ENCODE data around the gene SUMF1.

Gene SUMF1

DNA sequence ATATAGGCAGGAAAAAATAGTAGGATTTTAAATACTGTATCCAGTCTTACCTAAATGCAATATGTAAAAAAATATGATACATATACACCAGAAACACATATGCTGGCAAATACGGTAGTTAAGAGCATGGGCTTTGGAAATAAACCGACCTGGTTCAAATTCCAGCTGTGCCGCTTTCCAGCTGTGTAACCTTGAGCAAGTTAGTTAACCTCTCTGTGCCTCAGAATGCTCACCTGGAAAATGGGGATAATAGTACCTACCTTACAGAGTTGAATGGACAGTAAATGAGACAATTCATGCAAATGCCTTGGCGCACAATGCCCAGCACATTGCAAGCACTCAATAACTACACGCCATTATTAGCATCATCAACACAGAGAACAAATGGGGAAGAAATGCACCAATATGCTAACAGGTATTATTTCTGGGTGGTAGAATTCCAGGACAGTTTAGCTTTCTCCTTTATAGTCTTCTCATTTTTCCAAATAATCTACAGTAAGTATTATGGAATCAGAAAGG, 50.6 kb downstream of the SUMF1 start:
- no peak for DNase-seq (ENCODE audit: low read depth in 3 of 3)

DNA sequence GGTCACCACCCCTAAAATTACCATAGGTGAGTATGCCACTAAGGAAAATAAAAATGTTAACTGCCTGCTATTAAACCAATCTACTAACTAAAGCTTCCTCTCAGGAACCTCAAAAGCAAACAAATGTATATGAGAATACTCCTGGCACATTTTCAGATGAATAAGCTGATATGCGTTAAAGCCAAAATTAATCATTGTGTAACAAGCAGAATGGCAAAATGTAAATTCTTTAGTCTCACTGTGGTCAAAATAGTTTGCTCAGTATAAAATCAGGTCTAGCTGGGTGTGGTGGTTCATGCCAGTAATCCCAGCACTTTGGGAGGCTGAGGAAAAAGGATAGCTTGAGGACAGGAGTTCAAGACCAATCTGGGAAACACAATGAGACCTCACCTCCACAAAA, 53.6 kb downstream of the SUMF1 start:
- no peak for DNase-seq (ENCODE audit: low read depth in 3 of 3)

DNA sequence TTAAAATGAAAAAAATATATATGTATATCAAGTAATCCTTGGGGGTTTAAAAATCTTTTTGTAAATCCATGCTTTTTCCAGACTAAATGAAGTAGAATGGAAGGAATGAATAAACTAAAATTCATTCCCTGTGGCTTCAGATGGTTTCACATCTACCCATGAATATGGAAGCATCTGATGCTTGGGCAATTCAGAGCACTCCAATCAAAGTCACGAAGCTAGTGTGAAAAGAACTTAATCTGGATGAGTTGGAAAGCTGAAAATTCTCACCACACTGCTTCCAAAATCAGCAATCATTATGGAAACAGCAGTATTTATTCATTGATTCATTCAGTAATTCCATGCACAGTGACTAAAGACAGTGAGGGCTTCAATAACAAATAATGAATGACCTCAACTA, 55.2 kb downstream of the SUMF1 start:
- no peak for DNase-seq (ENCODE audit: low read depth in 3 of 3)

DNA sequence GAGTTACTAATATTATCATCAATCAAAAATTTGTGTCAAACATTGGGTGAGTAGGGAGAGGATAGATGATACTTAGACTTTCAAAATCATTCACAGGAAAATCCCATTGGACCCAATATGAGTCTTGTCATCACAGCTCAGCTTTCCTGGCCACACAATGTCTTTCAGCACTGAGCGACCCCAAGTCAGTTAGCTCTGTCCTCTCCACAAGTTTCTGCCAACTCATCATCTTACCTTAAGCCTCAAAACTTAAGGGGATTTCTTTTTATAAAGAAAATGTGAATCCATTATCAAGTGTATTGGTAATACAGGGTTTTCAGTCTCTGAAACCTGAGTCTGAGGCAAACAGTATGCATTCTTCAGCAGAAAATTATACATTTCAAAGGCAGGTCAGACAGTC, 55.8 kb downstream of the SUMF1 start:
- no peak for DNase-seq (ENCODE audit: low read depth in 3 of 3)

DNA sequence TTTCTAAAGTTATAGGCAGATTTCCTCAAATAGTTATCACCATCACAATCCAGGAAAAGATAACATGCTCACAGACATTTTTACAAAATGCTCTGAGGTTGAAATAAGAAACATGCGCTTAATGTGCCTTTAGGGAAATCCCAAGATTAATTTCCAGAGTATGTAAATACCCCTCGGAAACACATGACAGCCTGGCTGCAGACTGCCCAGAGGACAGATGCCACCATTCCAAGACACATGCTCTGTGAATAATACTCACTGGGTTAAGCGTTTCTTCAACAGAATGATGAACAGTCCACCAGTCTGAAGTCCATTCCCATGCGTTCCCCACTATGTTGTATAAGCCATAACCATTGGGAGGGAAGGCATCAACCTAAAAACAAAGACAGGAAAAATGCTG, 56.5 kb downstream of the SUMF1 start:
- DNase-seq (ENCODE audit: low read depth in 3 of 3) = no peak

DNA sequence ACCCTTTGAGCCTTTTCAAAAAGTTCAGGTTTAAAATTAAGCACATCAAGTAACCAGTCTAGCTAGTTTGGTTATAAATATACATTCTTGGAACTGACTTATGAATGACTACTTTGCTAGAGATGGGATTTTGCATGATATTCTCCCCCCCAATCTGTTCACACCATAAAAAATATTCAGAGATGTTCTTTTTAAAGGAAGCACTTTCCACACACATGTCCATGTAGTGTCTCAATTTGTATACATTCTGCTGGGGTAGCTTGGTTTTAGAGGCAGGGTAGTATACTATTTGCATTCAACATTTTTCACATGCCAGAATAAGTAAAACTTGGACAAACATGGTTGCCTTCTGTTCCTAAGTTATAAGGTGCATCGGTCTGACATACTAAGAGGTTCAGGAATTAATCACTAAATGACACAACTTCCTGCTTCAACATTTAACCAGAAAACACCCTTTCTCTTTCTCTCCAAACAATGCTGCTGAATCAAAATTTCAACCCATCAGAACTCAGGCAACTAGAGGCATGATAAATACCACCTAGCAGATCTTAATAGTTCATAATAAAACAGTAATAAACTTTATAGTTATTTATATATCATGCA, 57.0 kb downstream of the SUMF1 start:
- DNase-seq (ENCODE audit: low read depth in 3 of 3) = no peak

DNA sequence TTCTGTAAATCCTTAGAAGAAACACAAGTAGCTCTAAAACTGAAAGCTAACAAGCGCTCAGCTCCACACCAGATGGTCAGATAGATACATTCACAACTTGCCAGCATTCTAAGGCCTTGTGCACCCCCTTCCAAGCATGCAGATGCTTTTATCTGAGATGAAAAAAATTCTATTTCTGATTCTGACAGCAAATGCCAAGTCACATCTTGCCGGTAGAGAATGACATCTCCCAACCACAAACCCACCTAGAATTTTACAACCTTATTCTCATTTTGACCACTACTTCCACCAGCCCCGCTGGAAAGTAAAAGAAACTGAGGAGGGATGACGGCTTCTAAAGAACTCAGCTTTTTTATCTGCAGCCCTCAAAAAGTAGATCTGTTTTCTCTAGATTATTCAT, 57.7 kb downstream of the SUMF1 start:
- DNase-seq (ENCODE audit: low read depth in 3 of 3) = peak in 1 of 3 donors; percentile 14

DNA sequence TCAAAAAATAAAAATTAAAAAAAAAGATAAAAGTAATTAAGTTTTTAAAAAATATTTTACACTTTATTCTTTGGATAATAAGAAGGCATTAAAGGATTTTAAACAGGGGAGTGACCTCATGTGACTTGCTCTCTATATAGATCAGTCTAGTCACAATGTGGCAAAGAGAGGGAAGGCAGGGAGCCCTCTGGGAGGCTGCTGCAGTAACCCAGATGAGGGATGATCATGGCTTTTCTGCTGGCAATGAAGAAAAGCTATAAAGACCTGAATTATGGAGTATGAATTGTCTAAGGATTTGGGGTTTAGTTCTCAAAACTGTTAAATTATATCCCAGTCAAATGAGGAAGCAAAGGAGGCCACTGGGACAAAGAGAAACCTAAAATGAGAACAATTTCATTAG, 58.1 kb downstream of the SUMF1 start:
- DNase-seq (ENCODE audit: low read depth in 3 of 3) = no peak

DNA sequence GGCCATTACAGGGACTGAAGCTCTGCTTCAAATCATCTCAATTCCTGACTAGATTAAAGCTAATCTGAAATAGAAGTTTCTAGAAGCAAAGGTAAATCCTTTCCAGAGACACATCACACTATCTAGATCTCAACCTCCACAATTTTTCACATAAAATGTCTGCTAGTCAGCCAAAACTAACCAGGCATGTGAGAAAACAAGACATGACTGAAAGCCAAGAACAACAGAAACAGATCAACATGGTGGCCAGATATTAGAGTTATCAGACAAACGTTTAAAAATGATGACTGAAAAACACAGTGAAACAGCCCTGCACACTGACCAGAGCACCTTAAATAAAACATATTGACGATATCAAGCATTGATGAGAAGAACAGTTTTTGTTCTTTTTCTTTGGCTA, 59.1 kb downstream of the SUMF1 start:
- no peak for DNase-seq (ENCODE audit: low read depth in 3 of 3)

DNA sequence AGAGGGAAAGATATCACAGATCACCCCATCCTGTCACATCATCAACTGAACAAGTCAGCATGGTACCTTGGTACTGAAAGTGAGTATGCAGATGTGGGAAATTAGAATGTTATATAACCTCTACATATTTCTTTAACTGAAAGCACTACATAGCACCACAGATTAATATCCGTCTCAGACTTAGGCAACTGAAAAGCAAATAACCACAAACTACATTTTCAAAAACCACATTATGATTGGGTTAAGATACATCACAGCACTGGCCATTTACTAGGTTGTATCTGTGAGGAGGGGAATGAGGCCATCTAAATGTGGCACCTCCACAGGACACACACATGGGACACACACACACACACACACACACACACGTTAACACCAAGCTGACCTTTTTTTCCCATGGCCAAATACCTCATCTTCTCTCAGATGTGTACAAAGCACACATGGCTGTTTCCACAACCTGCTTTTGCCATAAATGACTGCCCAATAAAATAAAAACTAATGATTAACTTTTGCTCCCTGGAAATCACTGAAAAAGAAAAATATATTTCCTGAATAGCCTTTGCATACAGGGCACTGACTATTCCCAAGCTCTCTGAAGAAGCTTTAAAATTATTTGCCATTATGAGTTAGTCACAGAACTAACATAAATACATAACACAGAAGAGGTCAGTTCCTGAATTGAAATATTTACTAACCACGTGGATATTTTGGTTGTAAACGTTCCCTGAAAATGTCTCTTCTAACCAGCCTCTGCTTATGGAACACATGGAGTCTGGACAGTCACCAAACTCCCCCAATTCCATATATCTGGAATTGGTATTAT, 60.1 kb downstream of the SUMF1 start:
- DNase-seq (ENCODE audit: low read depth in 3 of 3) = no peak

DNA sequence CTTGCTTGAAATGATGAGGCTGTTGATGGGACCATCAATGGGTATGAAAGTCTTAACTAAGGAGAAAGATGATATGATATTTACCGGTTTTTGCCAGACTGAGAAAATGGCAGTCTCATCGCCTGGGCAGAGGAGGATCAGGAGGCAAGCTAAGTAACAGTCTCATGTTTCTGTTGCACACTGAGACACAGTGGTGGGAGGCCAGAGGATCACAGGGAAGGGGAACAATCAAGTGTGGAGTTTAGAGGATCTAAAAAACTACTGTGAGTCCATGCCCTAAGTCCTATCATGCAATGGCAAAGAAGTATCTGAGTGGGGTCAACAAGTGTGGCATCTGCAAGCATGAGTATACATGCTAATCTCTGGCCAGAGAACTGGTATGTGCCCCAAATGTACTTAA, 62.2 kb downstream of the SUMF1 start:
- no peak for DNase-seq (ENCODE audit: low read depth in 3 of 3)

DNA sequence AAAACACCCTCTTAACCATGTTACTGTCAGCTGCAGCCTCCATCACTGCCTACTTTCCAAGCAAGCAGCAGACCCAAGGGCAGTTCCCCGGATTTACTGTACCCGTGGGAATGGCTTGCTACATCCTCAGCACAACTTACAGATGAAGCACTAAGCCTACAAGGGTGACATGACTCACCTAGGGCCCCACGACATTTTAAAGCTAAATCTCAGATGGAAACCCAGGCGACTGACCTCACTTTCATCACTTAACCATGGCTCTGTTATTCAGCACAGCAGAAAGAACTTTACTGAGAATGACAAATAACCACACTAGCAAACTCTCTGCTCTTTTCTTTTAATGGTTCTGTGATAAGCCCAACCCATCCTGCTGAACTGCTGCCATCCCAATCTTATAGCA, 65.6 kb downstream of the SUMF1 start:
- peak in 1 of 3 donors; percentile 15 for DNase-seq (ENCODE audit: low read depth in 3 of 3)

DNA sequence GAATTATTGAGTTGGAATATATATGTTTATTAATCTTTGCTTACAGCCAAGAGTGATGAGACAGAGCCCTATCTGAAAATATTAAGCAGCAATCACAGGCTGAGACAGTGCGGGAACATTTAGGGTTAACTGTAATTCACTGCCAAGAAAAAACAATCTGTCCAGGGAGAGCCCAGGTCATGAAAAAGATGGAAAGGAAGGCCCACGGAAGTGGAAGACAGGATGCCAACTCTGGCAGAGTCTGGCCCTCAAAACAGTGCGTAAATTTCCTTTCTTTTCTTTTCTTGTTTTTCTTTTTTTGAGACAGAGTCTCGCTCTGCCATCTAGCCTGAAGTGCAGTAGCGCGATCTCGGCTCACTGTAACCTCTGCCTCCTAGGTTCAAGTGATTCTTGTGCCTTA, 67.6 kb downstream of the SUMF1 start:
- no peak for DNase-seq (ENCODE audit: low read depth in 3 of 3)

DNA sequence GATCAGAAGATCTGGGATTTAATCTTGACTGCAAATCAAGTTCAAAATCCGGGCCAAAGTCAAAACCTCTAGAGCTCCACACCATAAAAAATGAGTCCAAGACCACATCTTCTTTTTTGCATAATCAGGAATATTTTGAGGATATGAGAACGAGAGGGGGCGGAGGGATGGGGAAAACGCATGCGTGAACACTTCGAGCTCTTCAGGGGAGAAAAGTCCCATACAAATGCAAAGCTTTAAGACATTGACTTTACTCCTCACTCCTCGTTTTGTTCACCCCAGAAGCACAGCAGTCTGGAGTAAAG, 68.2 kb downstream of the SUMF1 start:
- no peak for DNase-seq (ENCODE audit: low read depth in 3 of 3)

DNA sequence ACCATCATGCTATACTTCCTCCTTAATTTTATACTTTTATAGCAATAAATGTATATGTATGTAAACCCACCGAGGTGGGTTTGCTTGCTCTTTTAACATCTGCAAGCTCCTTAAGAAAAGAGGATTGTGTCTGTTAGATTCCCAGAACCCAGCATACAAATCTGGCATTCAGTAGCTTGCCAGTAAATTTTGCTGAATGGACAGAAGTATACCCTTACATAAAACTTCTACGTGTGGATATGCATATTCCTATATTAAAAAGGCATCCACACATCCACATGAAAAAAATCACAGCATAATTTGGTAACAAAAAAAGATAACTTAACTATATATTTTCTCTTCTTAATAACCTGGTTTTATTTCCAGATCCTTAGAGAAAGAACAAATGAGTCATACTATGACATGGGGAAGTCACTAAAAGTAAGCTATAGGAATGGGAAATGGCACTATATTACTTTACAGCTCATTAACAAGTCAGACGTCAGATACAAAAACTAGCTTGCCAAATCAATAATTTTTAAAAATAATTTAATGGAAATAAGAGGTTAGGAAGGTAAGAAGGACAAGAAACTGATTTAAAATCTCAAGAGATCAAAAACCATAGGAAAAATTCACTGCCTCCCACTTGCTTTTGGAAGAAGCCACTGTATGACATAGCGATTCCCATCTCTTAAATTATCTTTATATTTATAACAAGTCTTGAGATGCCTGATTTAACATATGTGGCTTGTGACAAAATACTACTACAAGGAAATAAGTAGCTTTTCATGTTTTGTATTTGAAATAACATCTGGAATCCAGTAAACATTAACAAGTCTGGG, 68.7 kb downstream of the SUMF1 start:
- DNase-seq (ENCODE audit: low read depth in 3 of 3) = no peak

DNA sequence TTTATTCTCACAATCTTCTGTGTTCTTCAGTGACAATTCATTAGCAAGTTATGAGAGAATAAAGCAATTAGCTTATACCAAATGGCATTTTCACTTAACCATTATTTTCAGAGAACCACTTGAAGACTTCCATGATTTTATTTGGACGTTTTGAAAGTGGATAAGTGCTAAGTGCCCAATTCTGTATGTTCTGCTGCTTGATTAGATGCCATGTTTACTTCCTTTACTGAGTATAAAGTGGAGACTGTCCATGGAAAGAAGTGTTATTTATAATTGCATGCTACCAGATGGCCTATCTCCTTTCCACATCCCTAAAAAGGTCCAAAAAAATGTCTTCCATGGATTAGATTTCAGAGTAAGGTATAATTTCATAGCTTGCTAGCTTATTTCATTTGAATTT, 69.6 kb downstream of the SUMF1 start:
- no peak for DNase-seq (ENCODE audit: low read depth in 3 of 3)

DNA sequence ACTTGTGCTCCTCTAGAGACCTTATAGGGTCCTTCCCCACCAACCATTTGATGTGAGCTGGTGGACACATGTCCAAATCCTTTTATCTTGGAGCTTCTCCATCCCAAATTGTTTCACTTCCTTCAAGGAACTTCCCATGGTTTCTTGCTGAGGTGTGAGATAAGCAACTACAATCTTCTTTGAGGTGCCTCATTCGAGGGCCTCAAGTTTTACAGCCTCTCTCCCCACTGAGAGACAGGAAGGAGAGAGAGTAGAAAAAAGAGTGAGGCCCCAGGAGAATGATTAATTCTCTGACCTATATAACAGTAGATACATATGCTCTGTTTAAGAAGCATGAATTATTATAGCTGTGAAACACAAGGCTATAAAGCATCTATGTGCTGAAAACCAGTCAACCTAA, 70.5 kb downstream of the SUMF1 start:
- DNase-seq (ENCODE audit: low read depth in 3 of 3) = no peak

DNA sequence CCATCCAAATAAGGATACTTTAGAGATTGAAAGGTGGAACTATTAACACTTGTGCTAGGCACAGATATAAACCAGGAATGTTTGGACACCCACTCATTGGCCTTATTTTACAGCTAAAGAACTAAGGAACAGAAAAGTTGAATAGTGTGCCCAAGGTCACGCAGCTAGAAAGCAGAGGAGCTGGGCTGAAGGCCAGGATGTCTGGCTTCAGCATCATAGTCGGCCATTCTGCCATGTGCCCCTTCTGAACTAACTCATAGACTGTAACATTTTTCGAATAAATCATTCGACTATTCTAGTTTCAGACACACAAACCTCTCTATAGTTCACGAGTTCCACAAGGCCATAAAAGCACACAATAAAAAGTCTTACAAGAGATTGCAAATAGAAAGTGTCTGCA, 71.1 kb downstream of the SUMF1 start:
- DNase-seq (ENCODE audit: low read depth in 3 of 3) = no peak

DNA sequence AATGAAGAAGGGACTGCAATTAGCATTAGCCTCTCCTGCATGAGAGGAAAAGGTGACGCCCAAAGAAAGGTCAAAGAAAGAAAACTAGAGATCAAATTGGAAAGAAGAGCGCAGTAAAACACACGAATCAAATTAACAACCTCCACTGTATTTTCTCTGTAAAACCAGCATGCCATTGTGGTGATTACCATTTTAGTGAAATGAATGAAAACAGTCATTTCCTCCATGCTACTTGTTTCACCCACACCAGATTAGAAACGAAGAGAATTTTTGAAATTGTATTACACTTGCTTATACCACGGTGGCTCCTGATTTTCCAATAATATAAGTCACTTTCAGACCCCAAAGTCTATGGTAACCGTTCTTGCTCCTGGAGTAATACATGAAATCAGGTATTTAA, 71.6 kb downstream of the SUMF1 start:
- no peak for DNase-seq (ENCODE audit: low read depth in 3 of 3)

DNA sequence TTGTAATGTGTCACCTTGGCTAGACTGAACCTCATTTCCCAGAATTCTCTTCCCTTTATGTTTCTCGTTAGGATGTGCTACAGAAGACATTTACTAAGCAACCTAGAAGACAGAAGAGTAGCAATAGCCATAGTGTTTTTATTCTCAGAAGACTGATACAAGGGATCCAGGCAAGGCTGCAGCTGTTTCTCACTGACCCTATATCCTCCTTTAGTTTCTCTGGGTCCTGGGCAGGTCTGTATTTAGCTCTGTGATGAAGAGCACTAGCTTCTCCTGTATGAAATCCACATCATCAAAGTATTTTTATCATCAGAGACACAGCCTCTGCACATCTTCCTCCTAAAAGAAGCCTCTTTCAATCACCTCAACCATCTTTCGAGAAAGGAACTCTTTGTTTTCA, 72.5 kb downstream of the SUMF1 start:
- no peak for DNase-seq (ENCODE audit: low read depth in 3 of 3)

DNA sequence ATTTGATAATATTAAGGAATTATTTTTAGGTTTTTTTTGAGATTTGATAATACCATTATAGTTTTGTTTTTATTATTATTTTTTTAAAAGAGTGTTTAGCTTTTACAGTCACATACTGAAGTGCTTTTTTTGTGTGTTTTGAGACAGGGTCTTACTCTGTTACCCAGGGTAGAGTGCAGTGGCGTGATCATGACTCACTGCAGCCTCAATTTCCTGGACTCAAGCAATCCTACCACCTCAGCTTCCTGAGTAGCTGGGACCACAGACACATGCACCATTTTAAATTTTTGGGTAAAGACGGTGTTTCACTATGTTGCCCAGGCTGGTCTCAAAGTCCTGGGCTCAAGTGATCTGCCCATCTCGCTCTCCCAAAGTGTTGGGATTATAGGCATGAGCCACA, 73.0 kb downstream of the SUMF1 start:
- no peak for DNase-seq (ENCODE audit: low read depth in 3 of 3)

DNA sequence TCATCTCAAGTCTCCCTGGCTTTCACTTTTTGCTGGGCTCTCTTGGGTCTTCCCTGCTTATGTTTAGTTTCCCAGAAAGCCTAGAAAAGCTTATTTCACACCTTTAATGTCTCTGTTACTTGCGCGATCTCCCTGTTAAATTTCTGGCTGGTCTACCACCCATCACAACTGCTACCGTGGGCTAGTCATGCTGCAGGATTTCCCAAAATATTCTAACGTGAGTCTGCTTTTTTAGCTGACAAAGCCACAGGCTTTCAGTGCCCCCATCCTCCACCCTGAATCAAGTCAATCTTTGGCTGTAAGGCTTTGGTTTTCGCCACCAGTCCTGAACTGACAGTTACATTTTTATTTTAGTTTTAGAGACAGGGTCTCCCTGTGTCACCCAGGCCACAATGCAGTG, 74.1 kb downstream of the SUMF1 start:
- no peak for DNase-seq (ENCODE audit: low read depth in 3 of 3)
